HEK293 (cell line): Measurements from ENCODE around the gene AP3B2.

Source experiments
- CTCF ChIA-PET: fragments of 350-600 bp; formaldehyde crosslinking; extraction: SDS; loops from one replicate; lab custom pipeline; 2021; ENCODE audit warnings: antibody characterized with exemption; lab: Yijun Ruan, JAX
- POLR2A ChIA-PET: fragments of 300-600 bp; formaldehyde crosslinking; extraction: SDS; loops from one replicate; lab custom pipeline; 2020; ENCODE audit warnings: antibody characterized with exemption, inconsistent platforms; lab: Yijun Ruan, JAX
- H3K27ac ChIP-seq: fragments of 200-500 bp; sonication (Bioruptor generic); 2 replicates; pipeline ENCODE4 v1.5.1; 2014; ENCODE audit warnings: low read depth, low read length, control low read depth, inconsistent platforms; ENCODE audit errors: extremely low read depth
- H3K36me3 ChIP-seq, 2 experiments: fragments of 200-500 bp in 1 of 2; sonication (Bioruptor generic) in 1 of 2; 1 replicate in 1 of 2; 2 replicates in 1 of 2; pipeline ENCODE4 v1.5.1; 2014 to 2017; ENCODE audit warnings: inconsistent platforms in 2 of 2, low read length in 2 of 2; ENCODE audit not compliant: control insufficient read depth in 2 of 2, insufficient read depth in 1 of 2
- H3K4me1 ChIP-seq: fragments of 200-500 bp; sonication (Bioruptor generic); 2 replicates; pipeline ENCODE4 v1.5.1; 2014; ENCODE audit warnings: mild to moderate bottlenecking, low read length, inconsistent platforms; ENCODE audit not compliant: control insufficient read depth, insufficient read depth
- H3K4me3 ChIP-seq: 2 replicates; pipeline ENCODE4 v1.5.1; 2011; ENCODE audit warnings: low read depth, mild to moderate bottlenecking, control low read depth, low read length, moderate library complexity
- H3K9me3 ChIP-seq: fragments of 200-500 bp; sonication (Bioruptor generic); 2 replicates; pipeline ENCODE4 v1.5.1; 2014; ENCODE audit warnings: low read depth, low read length, inconsistent platforms; ENCODE audit not compliant: control insufficient read depth, insufficient read depth
- GLI2 ChIP-seq: fragments of 450-650 bp; formaldehyde crosslinking; IDR thresholded peaks from 2 replicates; pipeline ENCODE4; 2017; ENCODE audit warnings: missing biosample characterization, missing genetic modification characterization, low read depth, borderline replicate concordance
- KLF17 ChIP-seq: fragments of 450-650 bp; formaldehyde crosslinking; IDR thresholded peaks from 2 replicates; pipeline ENCODE4 v1.5.1; 2016; ENCODE audit warnings: missing biosample characterization, missing genetic modification characterization
- MZF1 ChIP-seq: fragments of 450-650 bp; formaldehyde crosslinking; IDR thresholded peaks from 2 replicates; pipeline ENCODE4 v1.5.1; 2017; ENCODE audit warnings: missing biosample characterization, missing genetic modification characterization, borderline replicate concordance
- OVOL3 ChIP-seq: fragments of 450-650 bp; formaldehyde crosslinking; IDR thresholded peaks from 2 replicates; pipeline ENCODE4 v1.5.1; 2016; ENCODE audit warnings: missing biosample characterization, missing genetic modification characterization
- PRDM1 ChIP-seq: fragments of 450-650 bp; formaldehyde crosslinking; IDR thresholded peaks from 2 replicates; pipeline ENCODE4; 2016; ENCODE audit warnings: missing biosample characterization, missing genetic modification characterization
- SCRT1 ChIP-seq: fragments of 450-650 bp; formaldehyde crosslinking; IDR thresholded peaks from 2 replicates; pipeline ENCODE4 v1.5.1; 2016; ENCODE audit warnings: missing biosample characterization, missing genetic modification characterization, borderline replicate concordance
- SCRT2 ChIP-seq: fragments of 450-650 bp; formaldehyde crosslinking; IDR thresholded peaks from 2 replicates; pipeline ENCODE4 v1.5.1; 2016; ENCODE audit warnings: missing biosample characterization, missing genetic modification characterization
- SP2 ChIP-seq: fragments of 450-650 bp; formaldehyde crosslinking; IDR thresholded peaks from 2 replicates; pipeline ENCODE4 v1.5.1; 2016; ENCODE audit warnings: missing biosample characterization, missing genetic modification characterization
- ZFP41 ChIP-seq: fragments of 450-650 bp; formaldehyde crosslinking; IDR thresholded peaks from 2 replicates; pipeline ENCODE4 v1.5.1; 2016; ENCODE audit warnings: missing biosample characterization, missing genetic modification characterization, borderline replicate concordance
- ZFP69B ChIP-seq: fragments of 450-650 bp; formaldehyde crosslinking; IDR thresholded peaks from 2 replicates; pipeline ENCODE4 v1.5.1; 2016; ENCODE audit warnings: missing biosample characterization, missing genetic modification characterization
- ZNF214 ChIP-seq: fragments of 450-650 bp; formaldehyde crosslinking; IDR thresholded peaks from 2 replicates; pipeline ENCODE4 v1.5.1; 2017; ENCODE audit warnings: missing biosample characterization, mild to moderate bottlenecking, missing genetic modification characterization, borderline replicate concordance
- ZNF24 ChIP-seq: fragments of 450-650 bp; formaldehyde crosslinking; IDR thresholded peaks from 2 replicates; pipeline ENCODE4 v1.5.1; 2016; ENCODE audit warnings: missing biosample characterization, missing genetic modification characterization
- ZNF354C ChIP-seq: fragments of 450-650 bp; formaldehyde crosslinking; IDR thresholded peaks from 2 replicates; pipeline ENCODE4 v1.5.1; 2016; ENCODE audit warnings: missing biosample characterization, missing genetic modification characterization, low read depth, borderline replicate concordance
- ZNF362 ChIP-seq: fragments of 450-650 bp; formaldehyde crosslinking; IDR thresholded peaks from 2 replicates; pipeline ENCODE4 v1.5.1; 2016; ENCODE audit warnings: missing biosample characterization, missing genetic modification characterization
- ZNF366 ChIP-seq: fragments of 450-650 bp; formaldehyde crosslinking; conservative IDR thresholded peaks from 2 replicates; pipeline ENCODE4 v1.5.1; 2016; ENCODE audit warnings: missing biosample characterization, missing genetic modification characterization
- ZNF404 ChIP-seq: fragments of 450-650 bp; formaldehyde crosslinking; IDR thresholded peaks from 2 replicates; pipeline ENCODE4 v1.5.1; 2017; ENCODE audit warnings: missing biosample characterization, missing genetic modification characterization
- ZNF518A ChIP-seq: fragments of 450-650 bp; formaldehyde crosslinking; conservative IDR thresholded peaks from 2 replicates; pipeline ENCODE4 v1.5.1; 2016; ENCODE audit warnings: low read depth, missing biosample characterization, missing genetic modification characterization
- ZNF639 ChIP-seq: fragments of 450-650 bp; formaldehyde crosslinking; IDR thresholded peaks from 2 replicates; pipeline ENCODE4 v1.5.1; 2016; ENCODE audit warnings: missing biosample characterization, missing genetic modification characterization
- ZNF76 ChIP-seq: fragments of 450-650 bp; formaldehyde crosslinking; IDR thresholded peaks from 2 replicates; pipeline ENCODE4; 2016; ENCODE audit warnings: low read depth, missing biosample characterization, missing genetic modification characterization, borderline replicate concordance

Gene AP3B2

GRCh38 chr15:82751308-82751707 is 41.6 kb upstream of the AP3B2 start:
- H3K9me3 ChIP-seq: no peaks in the 10 kb centered on the region
- ChIA-PET POLR2A (interaction anchor here (0.7 to 2.6 kb wide), 10 partner anchors 10 to 211 kb away, joined by 3 to 36 read pairs (median 6); partner anchors contain the start of gene RPS17), CTCF (interaction anchor here (0.6 to 1.5 kb wide), 6 partner anchors 9 to 518 kb away, joined by 3 to 6 read pairs (median 4); no protein-coding TSS in a partner anchor)
- H3K4me1 ChIP-seq: no peaks in the 10 kb centered on the region
- peaks cover 44 to 51% of the 10 kb centered on the region in 2 experiments for H3K36me3 ChIP-seq
- H3K27ac ChIP-seq: no peak overlapping the region; the same call in 1 of the 2 replicates
- TF ChIP-seq ZNF362 (tag by site-specific recombination) (no peak), ZNF354C (tag by site-specific recombination) (no peak), ZFP41 (tag by site-specific recombination) (no peak), PRDM1 (tag by site-specific recombination) (peak; percentile 75), GLI2 (tag by site-specific recombination) (no peak)
- TF ChIP-seq, all 188 proteins: peak for 1
- H3K4me3 ChIP-seq: peak overlapping the region; percentile 84

DNA sequence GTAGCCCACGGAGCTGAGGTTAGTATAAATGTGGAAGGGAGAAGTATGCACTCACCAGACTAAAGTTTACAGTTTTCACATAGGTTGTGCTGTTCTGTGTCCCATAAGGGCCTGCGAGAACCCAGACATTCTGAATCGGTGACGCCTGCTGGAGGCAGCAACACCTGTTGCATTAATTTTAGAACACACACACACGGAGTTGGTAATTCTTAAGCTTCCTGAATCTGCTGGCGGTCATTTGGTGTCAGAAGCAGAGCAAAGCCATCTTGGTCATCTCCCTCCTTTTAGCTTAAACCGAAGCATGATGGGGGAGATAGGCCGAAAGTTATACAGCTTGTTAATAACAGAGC is 41.1 kb upstream of the AP3B2 start:
- peak; percentile 96 for TF ChIP-seq SCRT1 (tag by site-specific recombination)
- TF ChIP-seq ZFP69B (tag by site-specific recombination): no peak
- peak; percentile 99 for TF ChIP-seq SCRT2 (tag by site-specific recombination)
- TF ChIP-seq ZNF76 (tag by site-specific recombination): peak; percentile 21; the same call in 1 of the 2 replicates
- 0 out of 2 replicates have a peak, but pooled peaks have one; percentile 5 for TF ChIP-seq ZNF24 (tag by site-specific recombination)
- TF ChIP-seq OVOL3 (tag by site-specific recombination): 0 out of 2 replicates have a peak, but pooled peaks have one; percentile 4
- POLR2A ChIA-PET: interaction anchor here (0.7 to 2.6 kb wide), 31 partner anchors 9 to 455 kb away, joined by 3 to 36 read pairs (median 5); partner anchors contain the start of genes CPEB1, RPS17 and WHAMM
- H3K4me3 ChIP-seq: peak overlapping the region; percentile 84
- H3K27ac ChIP-seq: peak overlapping the region; percentile 49; the same call in 1 of the 2 replicates
- peaks cover 39 to 46% of the 10 kb centered on the region in 2 experiments for H3K36me3 ChIP-seq
- CTCF ChIA-PET: interaction anchor here (0.6 to 1.5 kb wide), 5 partner anchors 13 to 210 kb away, joined by 3 to 6 read pairs (median 4); no protein-coding TSS in a partner anchor
- no peaks in the 10 kb centered on the region for H3K9me3 ChIP-seq
- H3K4me1 ChIP-seq: no peaks in the 10 kb centered on the region

- CTCF ChIA-PET: interaction anchor here (0.6 to 1.5 kb wide), 9 partner anchors 8 to 518 kb away, joined by 3 to 6 read pairs (median 3); no protein-coding TSS in a partner anchor
- TF ChIP-seq ZNF366 (tag by site-specific recombination) (peak; percentile 75), MZF1 (0 out of 2 replicates have a peak, but pooled peaks have one; percentile 29), ZNF639 (tag by site-specific recombination) (0 out of 2 replicates have a peak, but pooled peaks have one; percentile 11), SP2 (tag by site-specific recombination) (peak; percentile 95), ZNF214 (tag by site-specific recombination) (no peak), ZNF518A (tag by site-specific recombination) (peak; percentile 98), KLF17 (tag by site-specific recombination) (peak; percentile 76; the same call in 1 of the 2 replicates), ZNF404 (tag by site-specific recombination) (no peak)
Observed at GRCh38 chr15:82749951-82750830, 40.5 kb upstream of the AP3B2 start.

More at GRCh38 chr15:82749951-82750830, 40.5 kb upstream of the AP3B2 start:
- H3K27ac ChIP-seq: peak overlapping the region; percentile 49
- no peaks in the 10 kb centered on the region for H3K4me1 ChIP-seq
- H3K9me3 ChIP-seq: no peaks in the 10 kb centered on the region
- POLR2A ChIA-PET: interaction anchor here (0.6 to 2.6 kb wide), 39 partner anchors 9 to 455 kb away, joined by 3 to 36 read pairs (median 5); partner anchors contain the start of genes C15orf40, CPEB1, RAMAC and RPS17
- peak overlapping the region; percentile 84 for H3K4me3 ChIP-seq
- peaks cover 33 to 40% of the 10 kb centered on the region in 2 experiments for H3K36me3 ChIP-seq
